Measurements from ENCODE around the gene IGSF6. TPM values are rescaled to one million over a fixed set of nuclear protein-coding genes. Genes with fewer than 3 reads are reported as not detected.

IGSF6 gene
- total and polyA plus RNA-seq, 2 of the 13 experiments (the other 11 are each of a cell fraction or from before 2014, with no cell fraction given): not detected

- no peak for TF ChIP-seq NFAT5 (CRISPR knock-in tag; IDR thresholded peaks at IDR 0.05)
- no peak for TF ChIP-seq BRCA1 (CRISPR knock-in tag; IDR thresholded peaks at IDR 0.05)
- TF ChIP-seq ZBTB34 (CRISPR knock-in tag; IDR thresholded peaks at IDR 0.05): no peak
- peak; percentile 51; the same call in 1 of the 2 replicates for TF ChIP-seq ZNF121 (CRISPR knock-in tag; IDR thresholded peaks at IDR 0.05)
- no peak for TF ChIP-seq CCDC6 (CRISPR knock-in tag; IDR thresholded peaks at IDR 0.05)
- TF ChIP-seq REPIN1 (CRISPR knock-in tag; IDR thresholded peaks at IDR 0.05; ENCODE audit: borderline replicate concordance, low read depth): no peak
- TF ChIP-seq DNMT1 (CRISPR knock-in tag; IDR thresholded peaks at IDR 0.05): no peak
- TF ChIP-seq ZBTB8A (CRISPR knock-in tag; IDR thresholded peaks at IDR 0.05; ENCODE audit: borderline replicate concordance, low read depth): no peak
- 0 out of 2 replicates have a peak, but pooled peaks have one; percentile 19 for TF ChIP-seq NFKBIZ (CRISPR knock-in tag; IDR thresholded peaks at IDR 0.05)
- 0 out of 2 replicates have a peak, but pooled peaks have one; percentile 42 for TF ChIP-seq PBX2 (CRISPR knock-in tag; IDR thresholded peaks at IDR 0.05)
- TF ChIP-seq ZNF350 (CRISPR knock-in tag; IDR thresholded peaks at IDR 0.05; ENCODE audit: borderline replicate concordance, low read depth): no peak
- TF ChIP-seq ZBTB21 (CRISPR knock-in tag; IDR thresholded peaks at IDR 0.05): no peak
- 0 out of 2 replicates have a peak, but pooled peaks have one; percentile 57 for TF ChIP-seq KMT2A (CRISPR knock-in tag; IDR thresholded peaks at IDR 0.05)
- TF ChIP-seq ZNF124 (CRISPR knock-in tag; IDR thresholded peaks at IDR 0.05): 0 out of 2 replicates have a peak, but pooled peaks have one; percentile 23
- TF ChIP-seq ZFP37 (CRISPR knock-in tag; IDR thresholded peaks at IDR 0.05; ENCODE audit: borderline replicate concordance): no peak
- TF ChIP-seq JUND (CRISPR knock-in tag; IDR thresholded peaks at IDR 0.05): no peak
- no peak for TF ChIP-seq PRDM15 (CRISPR knock-in tag; IDR thresholded peaks at IDR 0.05)
- TF ChIP-seq ZSCAN25 (CRISPR knock-in tag; IDR thresholded peaks at IDR 0.05): no peak
- 0 out of 2 replicates have a peak, but pooled peaks have one; percentile 12 for TF ChIP-seq DRAP1 (CRISPR knock-in tag; IDR thresholded peaks at IDR 0.05)
Observed at GRCh38 chr16:21603928-21604327, 48.5 kb downstream of the IGSF6 start (continued).
